Measurements from ENCODE around the gene RFC3.
"Not testable (repeated sequence)": the region's sequence is repeated elsewhere in the genome, so short reads cannot be mapped to it uniquely, and the experiment has no call there.

Gene RFC3, protein sequence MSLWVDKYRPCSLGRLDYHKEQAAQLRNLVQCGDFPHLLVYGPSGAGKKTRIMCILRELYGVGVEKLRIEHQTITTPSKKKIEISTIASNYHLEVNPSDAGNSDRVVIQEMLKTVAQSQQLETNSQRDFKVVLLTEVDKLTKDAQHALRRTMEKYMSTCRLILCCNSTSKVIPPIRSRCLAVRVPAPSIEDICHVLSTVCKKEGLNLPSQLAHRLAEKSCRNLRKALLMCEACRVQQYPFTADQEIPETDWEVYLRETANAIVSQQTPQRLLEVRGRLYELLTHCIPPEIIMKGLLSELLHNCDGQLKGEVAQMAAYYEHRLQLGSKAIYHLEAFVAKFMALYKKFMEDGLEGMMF

DNA sequence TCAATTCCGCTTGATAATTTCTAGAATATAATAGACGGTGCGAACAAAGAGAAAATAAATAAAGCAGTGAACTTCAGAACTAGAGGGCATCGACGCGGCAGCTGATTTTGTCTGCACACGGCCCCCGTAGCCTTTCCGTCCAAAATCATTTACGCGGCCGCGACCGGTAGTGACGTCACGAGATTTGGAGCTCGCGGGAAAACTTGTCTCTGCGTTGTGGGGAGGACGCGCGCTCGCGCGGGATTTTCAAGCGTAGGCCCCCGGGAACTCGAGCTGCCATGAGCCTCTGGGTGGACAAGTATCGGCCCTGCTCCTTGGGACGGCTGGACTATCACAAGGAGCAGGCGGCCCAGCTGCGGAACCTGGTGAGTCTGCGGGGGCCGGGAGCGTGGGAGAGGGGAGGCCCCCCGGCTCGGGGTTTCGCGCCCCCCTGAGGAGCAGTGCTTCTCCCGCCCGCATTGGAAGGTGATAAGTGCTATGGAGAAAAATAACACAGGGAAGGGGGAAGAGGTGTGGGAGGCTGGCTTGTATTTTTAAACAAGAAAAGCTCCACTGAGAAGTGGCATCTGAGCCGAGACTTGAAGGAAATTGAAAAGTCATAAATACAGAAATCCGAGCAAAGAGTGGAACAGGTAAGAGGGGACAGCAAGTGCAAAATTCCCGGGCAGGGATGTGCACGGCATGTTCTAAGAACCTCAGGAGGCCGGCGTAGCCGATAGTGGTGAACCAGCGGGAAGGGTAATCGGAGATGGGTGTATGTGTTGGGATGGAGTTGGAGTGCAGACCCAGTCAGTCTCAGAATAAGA is at the start of gene RFC3:
TSS of gene RFC3 (plus strand) at position 249 of the 806 bp plus-strand sequence. CDS start at position 279, 30 bp downstream.
- in situ Hi-C loops (cut with MboI; ENCODE audit: low sequenced_read_pairs), result no loop called here

DNA sequence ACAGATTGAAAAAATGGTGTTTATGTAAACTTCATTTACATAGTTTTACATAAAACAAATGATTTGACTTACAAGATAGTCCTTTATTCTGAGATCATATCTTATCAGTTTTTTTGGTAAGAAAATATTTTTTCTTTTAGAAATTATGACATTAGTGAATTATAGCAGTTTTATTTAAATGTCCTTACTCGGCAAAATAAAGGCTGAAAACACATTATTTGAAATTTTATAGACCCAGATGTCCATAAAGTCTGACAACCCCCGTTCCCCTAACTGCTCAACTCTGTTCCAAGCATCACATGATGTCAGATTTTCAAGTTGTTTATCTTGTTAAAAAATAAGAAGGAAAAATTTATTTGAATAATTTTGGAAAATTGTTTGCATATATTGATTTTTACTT is 46.7 kb upstream of the RFC3 start:
- in situ Hi-C loops (cut with MboI; ENCODE audit: low sequenced_read_pairs), result no loop called here

DNA sequence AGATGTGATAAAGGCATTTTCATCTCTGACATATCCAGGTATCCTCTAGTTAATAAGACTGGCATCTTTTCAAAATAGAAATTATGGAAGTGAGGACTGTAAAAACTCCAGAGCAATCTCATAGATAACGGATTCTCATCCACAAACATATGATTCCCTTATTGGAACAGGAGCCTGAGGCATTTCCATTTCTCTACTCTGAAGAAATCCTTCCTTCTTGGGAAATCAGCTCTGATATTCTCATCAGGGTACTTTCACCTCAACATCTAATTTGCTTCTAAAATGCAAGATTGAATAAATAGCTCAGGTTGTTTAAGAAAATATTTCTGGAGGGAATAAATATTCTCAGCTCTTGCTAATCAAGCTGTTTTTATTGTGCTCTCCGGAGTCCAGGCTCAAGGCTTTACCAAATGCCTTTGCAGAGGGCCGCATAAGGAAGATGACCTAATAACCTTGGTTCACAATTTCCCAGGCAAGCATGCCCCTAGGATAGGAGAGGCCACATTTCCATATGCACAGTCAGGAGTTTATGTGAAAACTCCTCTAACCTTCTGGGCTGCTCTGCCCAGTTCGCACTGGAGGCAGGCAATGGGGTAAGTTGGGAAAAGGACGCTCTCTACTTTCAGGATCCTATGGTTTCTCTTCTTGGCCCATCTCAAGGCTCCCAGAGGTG is 44.0 kb upstream of the RFC3 start:
- in situ Hi-C loops (cut with MboI; ENCODE audit: low sequenced_read_pairs), result no loop called here

DNA sequence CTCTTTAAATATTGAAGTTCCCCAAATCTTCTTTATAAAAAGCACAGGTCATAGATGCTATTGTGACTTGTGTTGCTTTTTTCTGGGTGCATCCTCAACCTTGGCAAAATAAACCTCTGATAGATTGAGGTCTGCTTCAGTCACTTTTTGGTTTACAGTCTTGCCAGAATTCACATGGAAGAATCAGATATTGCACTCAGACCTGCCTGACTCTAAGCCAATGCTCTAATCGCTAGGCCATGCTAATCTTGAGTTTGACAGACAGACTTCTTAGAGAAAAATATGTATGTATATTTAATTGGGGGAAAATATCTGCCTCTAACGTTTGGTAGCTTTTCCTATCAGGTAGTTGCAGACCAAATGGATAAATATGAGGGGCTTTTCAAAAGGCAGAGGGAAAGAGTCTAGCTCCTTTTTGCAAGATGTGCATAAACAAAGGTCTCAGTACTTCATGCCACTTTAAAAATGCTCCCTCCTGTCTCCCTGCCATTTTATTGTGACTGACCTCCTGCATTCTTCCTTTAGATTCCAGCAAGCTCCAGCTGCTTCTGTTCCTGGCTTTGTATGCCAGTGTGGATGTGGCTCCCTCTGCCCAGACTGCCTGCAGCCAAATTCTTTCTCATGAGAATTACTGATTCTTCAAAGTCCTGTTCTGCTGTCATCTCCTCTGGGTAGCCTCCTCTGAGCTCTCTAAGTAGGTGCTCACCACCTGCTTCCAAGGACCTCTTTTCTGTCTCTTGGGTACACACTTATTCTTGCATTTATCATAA is 42.4 kb upstream of the RFC3 start:
- in situ Hi-C loops (cut with MboI; ENCODE audit: low sequenced_read_pairs), result no loop called here

DNA sequence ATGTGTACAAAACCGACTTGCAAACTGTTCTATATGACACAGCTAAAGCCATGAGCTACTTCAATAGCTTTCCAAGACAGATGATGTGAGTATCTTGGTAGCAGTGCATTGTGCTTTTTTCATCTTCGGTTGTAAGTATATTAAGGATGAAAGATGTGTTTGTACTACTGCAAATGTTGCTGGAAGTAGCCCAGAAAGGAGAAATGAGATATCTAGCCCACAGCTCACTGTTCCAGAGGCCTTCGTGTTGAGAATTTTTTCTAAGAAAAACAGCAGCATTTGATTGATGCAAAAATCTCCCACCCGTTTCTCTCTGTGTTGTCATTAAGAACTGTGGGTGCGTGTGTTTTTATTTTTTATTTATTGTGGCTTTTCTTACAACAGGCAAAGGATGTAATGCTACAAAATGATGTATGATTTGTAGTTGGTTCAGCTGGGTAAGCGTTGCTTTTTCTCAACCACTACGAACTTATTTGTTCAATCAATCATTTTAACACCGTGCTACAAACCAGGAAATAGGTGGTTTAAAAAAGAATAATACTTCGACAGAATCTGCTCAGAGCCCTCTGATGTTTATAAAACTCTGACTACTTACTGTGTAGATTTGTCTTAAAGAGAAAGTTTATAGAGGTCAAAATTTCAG is 41.6 kb upstream of the RFC3 start:
- in situ Hi-C loops (cut with MboI; ENCODE audit: low sequenced_read_pairs), result no loop called here

DNA sequence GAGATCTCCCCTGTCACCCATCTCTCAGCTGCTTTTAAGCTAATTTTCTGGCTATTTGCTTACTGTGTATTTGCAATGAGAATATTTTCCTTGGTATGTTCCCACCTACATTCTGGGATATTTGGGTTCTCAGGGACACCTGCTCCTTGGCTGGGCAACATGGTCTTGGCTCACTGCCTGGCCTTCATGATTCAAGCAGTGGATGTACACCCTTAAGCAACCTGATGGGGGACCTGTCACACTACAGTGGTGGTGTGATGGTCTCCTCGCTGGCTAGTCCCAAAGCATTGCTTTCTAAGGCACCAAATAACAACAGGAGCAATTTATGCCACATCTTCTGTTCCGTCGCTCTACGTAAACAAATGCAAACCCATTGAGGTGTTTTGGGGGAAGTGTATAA is 35.3 kb upstream of the RFC3 start:
- in situ Hi-C loops (cut with MboI; ENCODE audit: low sequenced_read_pairs), result no loop called here

DNA sequence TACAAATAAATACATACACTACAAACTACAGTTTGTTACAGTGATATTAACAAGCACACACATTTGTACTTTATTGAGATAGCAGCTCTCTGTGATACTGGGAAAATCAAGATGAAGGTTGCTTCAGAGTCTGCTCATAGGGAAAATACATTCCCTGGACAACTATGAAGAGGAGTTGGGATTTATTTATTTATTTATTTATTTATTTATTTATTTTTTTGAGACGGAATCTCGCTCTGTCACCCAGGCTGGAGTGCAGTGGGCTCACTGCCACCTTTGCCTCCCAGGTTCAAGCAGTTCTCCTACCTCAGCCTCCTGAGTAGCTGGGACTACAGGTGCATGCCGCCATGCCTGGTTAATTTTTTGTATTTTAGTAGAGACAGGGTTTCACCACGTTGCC is 34.7 kb upstream of the RFC3 start:
- in situ Hi-C loops (cut with MboI; ENCODE audit: low sequenced_read_pairs), result not testable (repeated sequence)

DNA sequence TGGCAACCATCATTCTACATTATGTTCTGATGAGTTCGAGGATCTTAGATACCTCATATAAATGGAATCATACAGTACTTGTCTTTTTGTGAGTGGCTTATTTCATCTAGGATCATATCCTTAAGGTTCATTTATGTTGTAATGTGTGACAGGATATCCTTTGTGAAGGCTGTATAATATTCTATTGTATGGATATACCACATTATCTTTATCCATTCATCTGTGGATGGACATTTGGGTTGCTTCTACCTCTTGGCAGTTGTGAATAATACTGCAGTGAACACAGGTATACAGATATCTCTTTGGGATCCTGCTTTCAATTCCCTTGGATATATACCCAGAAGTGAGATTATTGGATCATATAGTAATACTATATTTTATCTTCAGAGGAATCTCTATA is 33.2 kb upstream of the RFC3 start:
- in situ Hi-C loops (cut with MboI; ENCODE audit: low sequenced_read_pairs), result no loop called here

DNA sequence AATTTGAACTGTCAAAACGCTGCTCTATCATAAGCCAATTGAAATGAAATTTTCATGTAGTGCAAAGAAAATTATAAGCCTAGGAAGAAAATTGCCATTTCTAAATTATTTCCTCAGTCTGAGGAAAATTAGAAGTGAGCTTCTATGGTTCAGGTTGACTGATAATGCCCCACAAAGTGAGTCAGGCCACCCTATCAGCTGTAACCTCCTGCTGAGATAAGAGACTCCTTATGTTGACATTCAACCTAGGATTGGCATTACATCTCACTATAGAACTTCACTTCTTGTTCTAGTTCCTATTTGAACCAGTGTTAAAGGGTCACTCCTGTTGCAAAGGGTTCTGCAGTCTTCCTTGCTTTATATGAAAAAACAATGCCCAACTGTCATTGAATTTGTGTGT is 32.6 kb upstream of the RFC3 start:
- in situ Hi-C loops (cut with MboI; ENCODE audit: low sequenced_read_pairs), result no loop called here

DNA sequence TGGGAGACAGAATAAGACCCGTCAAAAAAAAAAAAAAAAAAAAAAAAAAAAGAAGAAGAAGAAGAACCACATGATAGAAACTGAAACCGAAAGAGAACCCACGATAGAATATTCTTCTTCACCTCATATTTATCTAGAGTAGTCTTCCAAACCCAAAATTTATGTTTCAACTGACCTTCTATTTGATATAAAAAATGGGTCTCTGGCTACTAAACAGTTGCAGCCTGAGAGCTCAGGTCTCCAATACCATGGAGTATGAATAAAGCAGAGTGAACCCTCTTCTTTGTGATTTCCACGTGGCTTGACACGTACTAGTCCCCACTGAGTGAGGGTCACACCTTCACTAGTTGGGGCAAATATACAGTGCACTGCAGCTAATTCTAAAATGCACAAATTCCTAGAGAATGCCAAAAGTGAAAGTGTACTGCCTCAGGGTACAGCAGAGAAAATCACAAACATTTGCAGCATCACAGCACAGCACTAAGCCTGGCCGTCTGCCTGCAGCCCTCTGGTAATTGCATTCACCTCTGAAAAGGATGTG is 30.8 kb upstream of the RFC3 start:
- in situ Hi-C loops (cut with MboI; ENCODE audit: low sequenced_read_pairs), result no loop called here

DNA sequence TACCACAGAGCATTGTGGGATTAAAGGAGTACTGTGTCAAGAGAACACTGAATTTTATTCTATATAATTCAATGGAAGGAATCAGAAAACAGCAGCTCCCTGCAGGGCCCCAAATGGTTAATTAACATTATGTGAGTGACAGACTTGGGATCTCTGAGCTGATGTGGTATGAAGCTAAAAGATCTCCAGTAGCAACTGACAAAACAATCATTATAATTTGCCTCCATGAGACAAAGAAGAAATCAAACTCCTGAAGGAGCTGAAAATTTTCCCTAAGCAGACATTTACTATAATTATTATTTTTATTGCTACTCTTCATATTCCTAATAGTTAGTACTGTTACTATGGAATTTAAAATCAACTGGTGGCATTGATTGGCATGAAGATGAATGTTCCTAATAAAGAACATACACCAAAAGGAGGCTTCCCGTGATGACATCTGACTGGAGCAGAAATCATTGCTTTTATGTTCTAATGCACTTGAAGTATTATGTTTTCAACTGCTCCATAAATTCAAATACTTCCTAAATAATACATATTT is 28.8 kb upstream of the RFC3 start:
- in situ Hi-C loops (cut with MboI; ENCODE audit: low sequenced_read_pairs), result no loop called here

DNA sequence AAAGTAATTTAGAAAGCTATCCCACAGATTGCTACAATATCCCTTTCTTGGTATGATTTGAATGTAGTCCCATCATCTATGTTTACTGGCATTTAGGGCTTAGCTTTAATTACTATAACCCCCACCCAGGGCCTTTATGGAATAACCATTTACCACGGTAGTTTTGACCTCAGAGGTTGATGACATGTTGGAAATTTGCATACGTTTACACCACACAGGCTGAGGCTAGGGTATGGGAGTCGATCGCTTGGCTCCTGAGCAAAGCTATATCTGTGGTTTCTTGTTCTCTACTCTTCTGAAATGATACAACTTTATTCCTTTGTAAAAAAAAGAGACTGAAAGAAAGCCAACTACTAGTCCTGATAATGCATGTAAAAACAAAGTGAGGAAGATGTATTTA is 28.2 kb upstream of the RFC3 start:
- in situ Hi-C loops (cut with MboI; ENCODE audit: low sequenced_read_pairs), result no loop called here

DNA sequence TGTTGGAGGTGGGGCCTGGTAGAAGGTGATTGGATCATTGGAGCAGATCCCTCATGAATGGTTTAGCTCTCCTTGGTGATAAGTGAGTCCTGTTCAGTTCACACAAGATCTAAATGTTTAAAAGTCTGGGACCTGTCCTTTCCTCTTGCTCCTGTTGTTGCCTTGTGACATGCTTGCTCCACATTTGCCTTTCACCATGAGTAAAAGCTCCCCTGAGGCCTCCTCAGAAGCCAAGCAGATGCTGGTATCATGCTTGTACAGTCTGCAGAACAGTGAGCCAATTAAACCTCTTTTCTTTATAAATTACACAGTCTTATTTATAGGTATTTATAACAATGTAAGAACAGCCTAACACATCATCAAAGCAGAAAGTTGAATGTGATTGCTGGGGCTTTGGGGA is 24.2 kb upstream of the RFC3 start:
- in situ Hi-C loops (cut with MboI; ENCODE audit: low sequenced_read_pairs), result no loop called here

DNA sequence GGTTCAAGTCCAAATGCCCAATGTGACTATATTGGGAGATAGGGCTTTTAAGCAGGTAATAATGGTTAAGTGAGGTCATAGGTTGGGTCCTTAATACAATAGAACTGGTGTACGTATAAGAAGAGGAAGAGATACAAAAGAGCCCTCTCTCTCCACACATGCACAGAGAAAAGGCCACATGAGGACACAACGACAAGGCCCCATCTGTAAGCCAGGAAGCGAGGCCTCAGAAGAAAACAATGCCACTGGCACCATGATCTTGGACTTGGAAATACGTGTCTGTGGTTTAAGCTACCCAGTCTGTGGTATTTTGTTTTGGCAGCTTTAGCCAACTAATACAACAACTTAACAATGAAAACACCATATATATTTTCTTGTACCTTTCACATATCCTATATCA is 23.4 kb upstream of the RFC3 start:
- in situ Hi-C loops (cut with MboI; ENCODE audit: low sequenced_read_pairs), result no loop called here

DNA sequence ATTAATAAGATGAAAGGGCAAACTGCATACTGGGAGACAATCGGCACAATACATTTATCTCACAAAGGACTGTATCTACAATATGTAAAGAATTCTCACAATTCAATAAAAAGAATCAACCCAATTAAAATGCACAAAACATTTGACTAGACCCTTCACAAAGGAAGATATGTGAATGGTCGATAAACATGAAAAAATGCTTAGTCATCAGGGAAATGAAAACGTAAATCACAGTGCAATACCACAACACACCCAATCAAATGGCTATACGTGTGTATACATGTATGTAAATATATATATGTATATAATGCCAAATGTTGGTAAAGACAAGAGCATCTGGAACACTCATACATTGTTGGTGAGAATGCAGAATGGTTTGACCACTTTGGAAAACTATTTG is 21.9 kb upstream of the RFC3 start:
- in situ Hi-C loops (cut with MboI; ENCODE audit: low sequenced_read_pairs), result no loop called here

DNA sequence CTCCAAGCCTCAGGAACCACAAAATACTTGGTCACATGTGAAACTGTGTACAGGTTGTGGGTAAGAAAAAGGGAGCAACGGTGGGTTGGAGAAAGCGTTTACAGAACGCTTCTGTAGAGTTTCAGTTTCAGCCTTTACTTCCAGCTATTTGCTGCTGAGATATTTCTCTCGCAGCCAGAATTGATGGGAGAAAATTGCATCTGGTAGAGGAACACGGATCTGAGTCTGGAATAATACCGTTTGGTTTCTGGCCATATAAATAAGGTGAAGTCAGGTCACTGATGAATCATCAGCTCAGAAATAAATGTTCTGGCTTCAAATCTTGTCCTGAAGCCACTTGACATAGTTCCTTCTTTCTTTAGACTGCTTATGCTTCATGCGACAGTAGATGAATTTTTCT is 20.3 kb upstream of the RFC3 start:
- in situ Hi-C loops (cut with MboI; ENCODE audit: low sequenced_read_pairs), result no loop called here

DNA sequence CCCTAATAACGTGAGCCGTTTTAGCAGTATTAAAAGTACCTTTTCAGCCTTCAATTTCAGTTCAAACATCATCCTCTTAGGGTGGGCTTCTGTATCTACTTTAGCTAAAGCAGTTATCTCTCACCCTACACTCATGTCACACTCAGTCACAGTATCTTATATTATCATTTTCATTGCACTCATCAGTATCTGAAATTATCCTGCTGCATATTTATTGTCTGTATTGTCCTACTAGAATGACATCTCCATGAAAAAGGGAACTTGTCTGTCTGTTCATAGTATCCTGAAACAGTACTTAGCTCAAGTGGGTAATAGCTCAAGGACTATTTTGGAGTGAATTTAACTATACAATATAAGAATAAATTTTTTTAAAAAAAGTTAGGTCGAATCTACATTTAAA is 19.9 kb upstream of the RFC3 start:
- in situ Hi-C loops (cut with MboI; ENCODE audit: low sequenced_read_pairs), result no loop called here

DNA sequence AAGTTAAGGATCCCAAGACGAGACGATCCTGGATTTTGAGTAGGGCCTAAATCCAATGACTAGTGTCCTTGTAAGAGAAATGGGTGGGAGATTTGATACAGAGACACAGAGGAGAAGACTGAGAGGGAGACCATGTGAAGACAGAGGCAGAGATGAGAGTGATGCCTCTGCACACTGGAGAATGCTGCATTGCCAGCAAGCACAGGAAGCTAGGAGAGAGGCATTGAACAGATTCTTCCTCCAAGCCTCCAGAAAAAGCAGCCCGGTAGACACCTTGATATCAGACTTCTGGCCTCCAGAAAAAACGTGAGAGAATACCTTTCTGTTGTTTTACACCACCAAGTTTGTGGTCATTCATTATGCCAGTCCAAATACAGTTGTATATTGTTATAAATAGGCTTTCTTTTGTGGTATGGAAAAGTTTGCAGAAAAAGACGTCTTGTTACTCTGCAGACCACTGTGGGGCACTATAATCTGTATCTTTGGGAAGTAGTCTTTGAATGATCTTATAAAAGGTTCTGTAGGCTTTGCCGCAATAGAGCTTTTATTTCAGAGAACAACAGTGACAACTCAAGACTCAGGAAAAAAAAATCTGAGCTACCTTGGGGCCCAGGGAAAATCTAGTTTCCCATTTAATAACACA is 17.9 kb upstream of the RFC3 start:
- in situ Hi-C loops (cut with MboI; ENCODE audit: low sequenced_read_pairs), result no loop called here

DNA sequence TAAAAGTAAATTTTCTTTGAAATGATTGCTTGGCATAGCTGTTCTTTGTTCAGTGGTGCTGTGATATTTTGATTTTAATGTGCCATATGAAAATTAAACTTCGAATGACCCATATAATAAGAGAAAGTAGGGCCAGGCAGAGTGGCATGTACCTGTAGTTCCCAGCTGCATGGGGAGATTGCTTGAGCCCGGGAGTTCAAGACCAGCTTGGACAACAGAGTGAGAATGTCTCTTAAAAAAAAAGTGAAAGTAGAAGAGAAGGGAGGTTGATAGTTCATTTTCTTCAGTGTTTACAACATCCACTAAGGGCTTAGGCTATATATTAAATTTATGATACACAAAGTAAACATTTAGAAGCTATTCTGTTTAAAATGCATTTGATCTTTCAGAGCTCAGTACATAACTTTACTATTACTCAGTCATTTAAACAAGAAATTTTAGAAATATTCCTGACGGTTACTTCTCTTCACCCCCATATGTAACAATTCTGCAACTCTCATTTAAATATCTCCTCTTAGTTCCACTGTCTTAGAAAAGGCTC is 17.2 kb upstream of the RFC3 start:
- in situ Hi-C loops (cut with MboI; ENCODE audit: low sequenced_read_pairs), result no loop called here

All from HL-60/S4 (cell line).